ENCODE results near the gene CDC42BPA. TPM values are rescaled to one million over a fixed set of nuclear protein-coding genes. Genes with fewer than 3 reads are reported as not detected.

The CDC42BPA gene
- total and polyA plus RNA-seq, 2 of the 8 experiments (the other 6 are each of a cell fraction or from before 2014, with no cell fraction given), result 7.1 to 28.5 TPM

DNA sequence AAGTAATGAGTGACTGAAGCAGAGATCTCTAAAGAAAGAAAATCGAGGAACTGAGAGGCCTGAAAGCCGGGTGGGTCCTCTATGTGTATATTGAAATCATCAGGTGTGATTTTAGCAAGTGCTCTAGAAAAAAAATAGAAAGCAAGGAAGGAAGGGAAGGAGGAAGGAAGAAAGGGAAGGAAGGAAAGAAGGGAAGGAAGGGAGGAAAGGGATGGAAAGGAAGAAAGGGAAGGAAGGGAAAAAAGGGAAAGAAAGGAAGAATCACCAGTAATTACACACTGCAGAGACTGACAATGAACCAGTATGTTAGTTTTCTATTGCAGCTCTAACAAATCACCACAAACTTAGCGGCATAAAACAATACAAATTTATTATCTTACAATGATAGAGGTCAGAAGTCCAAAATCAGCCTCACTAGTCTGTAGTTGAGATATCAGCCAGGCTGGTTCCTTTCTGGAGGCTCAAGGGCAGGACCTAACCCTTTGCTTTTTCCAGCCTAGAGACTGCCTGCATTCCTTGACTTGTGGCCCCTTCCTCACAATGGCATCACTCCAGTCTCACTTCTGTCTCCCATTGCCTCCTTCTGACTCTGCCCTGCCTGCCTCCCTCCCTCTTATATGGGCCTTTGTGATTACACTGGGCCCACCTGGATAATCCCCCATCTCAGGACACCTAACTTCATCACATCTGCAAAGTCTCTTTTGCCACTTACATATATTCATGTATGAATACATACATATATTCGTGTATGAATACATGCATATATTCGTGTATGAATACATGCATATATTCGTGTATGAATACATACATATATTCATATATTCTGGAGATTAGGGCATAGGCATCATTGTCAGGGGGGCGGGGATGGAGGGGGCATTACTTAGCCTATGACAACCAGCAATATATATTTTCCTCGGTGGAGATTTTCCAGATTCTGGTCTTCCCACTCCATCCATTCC is 47.5 kb upstream of the CDC42BPA start (continued):
- TF ChIP-seq BACH1 (IDR thresholded peaks at IDR 0.05; ENCODE audit: low read length) (no peak), GABPA (IDR thresholded peaks at IDR 0.05; ENCODE audit: borderline replicate concordance, insufficient read depth, low read length) (no peak), HDAC2 (IDR thresholded peaks at IDR 0.05; ENCODE audit: borderline replicate concordance in 1 of 2, low read depth in 2 of 2, low read length in 2 of 2) (no peak), EGR1 (IDR thresholded peaks at IDR 0.05; ENCODE audit: borderline replicate concordance, low read depth, low read length) (no peak), EP300 (IDR thresholded peaks at IDR 0.05; ENCODE audit: borderline replicate concordance in 1 of 2, low read depth in 2 of 2, low read length in 2 of 2) (no peak), NANOG (IDR thresholded peaks at IDR 0.05; ENCODE audit: insufficient read depth, low read depth, low read length, poor library complexity, severe bottlenecking) (no peak), MAFK (IDR thresholded peaks at IDR 0.05; ENCODE audit: low read depth, low read length) (no peak), SP4 (IDR thresholded peaks at IDR 0.05; ENCODE audit: low read length) (no peak), JUND (IDR thresholded peaks at IDR 0.05; ENCODE audit: low read length) (no peak), ZNF274 (IDR thresholded peaks at IDR 0.05; ENCODE audit: borderline replicate concordance, extremely low read depth, low read length) (no peak), POLR2AphosphoS5 (IDR thresholded peaks at IDR 0.05; ENCODE audit: low read depth, low read length) (no peak), RXRA (IDR thresholded peaks at IDR 0.05; ENCODE audit: insufficient read depth, low read depth, low read length) (no peak)
- TF ChIP-seq, protein P1, sequence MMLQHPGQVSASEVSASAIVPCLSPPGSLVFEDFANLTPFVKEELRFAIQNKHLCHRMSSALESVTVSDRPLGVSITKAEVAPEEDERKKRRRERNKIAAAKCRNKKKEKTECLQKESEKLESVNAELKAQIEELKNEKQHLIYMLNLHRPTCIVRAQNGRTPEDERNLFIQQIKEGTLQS (IDR thresholded peaks at IDR 0.05; ENCODE audit: insufficient read depth, low read depth, low read length), result no peak

Measured in H1 (cell line).